SHP77 treated with DMSO at 0.1 percent for 48 hours (cell line): ENCODE measurements around the gene CALY.
"Not testable (repeated sequence)": the region's sequence is repeated elsewhere in the genome, so short reads cannot be mapped to it uniquely, and the experiment has no call there.

Experiments
- DNase-seq: peaks from one replicate; lab custom pipeline; 2025; lab: John Stamatoyannopoulos, UW

CALY gene

GRCh38 chr10:133336577-133337369, at the start of gene CALY:
TSS of gene CALY (minus strand) at chr10:133336896. CDS start at chr10:133328989, 7,907 bp downstream.
- DNase-seq: no peak

GRCh38 chr10:133385214-133385613, 48.5 kb upstream of the CALY start:
- no peak for DNase-seq

GRCh38 chr10:133384071-133384470, 47.4 kb upstream of the CALY start:
- no peak for DNase-seq

- no peak for DNase-seq
These were observed 46.9 kb upstream of the CALY start for GRCh38 chr10:133383551-133383950.

GRCh38 chr10:133381036-133381435, 44.3 kb upstream of the CALY start:
- DNase-seq: no peak

- no peak for DNase-seq
These were observed 43.3 kb upstream of the CALY start for GRCh38 chr10:133379801-133380666.

- DNase-seq: no peak
These were observed 42.6 kb upstream of the CALY start, which contains the start of gene PAOX for GRCh38 chr10:133379152-133379800. TSS of gene PAOX (plus strand) at chr10:133379262. CDS start at chr10:133379317, 55 bp downstream.

GRCh38 chr10:133378251-133379096, 41.8 kb upstream of the CALY start:
- no peak for DNase-seq

- no peak for DNase-seq
These were observed 41.1 kb upstream of the CALY start for GRCh38 chr10:133377818-133378250.

- no peak for DNase-seq
These were observed 40.5 kb upstream of the CALY start for GRCh38 chr10:133377025-133377817.

- not testable (repeated sequence) for DNase-seq
These were observed 39.5 kb upstream of the CALY start for GRCh38 chr10:133376183-133376582.

- DNase-seq: no peak
These were observed 38.8 kb upstream of the CALY start for GRCh38 chr10:133375357-133376115.

GRCh38 chr10:133373174-133374090, 36.7 kb upstream of the CALY start, which contains the start of gene ECHS1:
TSS of gene ECHS1 (minus strand) at chr10:133373354. CDS start at chr10:133373333, 21 bp downstream.
- DNase-seq: peak; percentile 80

- DNase-seq: no peak
These were observed 35.8 kb upstream of the CALY start for GRCh38 chr10:133372507-133372906.

- DNase-seq: no peak
These were observed 33.5 kb upstream of the CALY start for GRCh38 chr10:133370030-133370786.

- no peak for DNase-seq
These were observed 31.5 kb upstream of the CALY start for GRCh38 chr10:133368153-133368552.

- not testable (repeated sequence) for DNase-seq
These were observed 30.8 kb upstream of the CALY start for GRCh38 chr10:133367461-133367860.

GRCh38 chr10:133366751-133367150, 30.1 kb upstream of the CALY start:
- no peak for DNase-seq
